Gastroesophageal sphincter (tissue), 3 donors: Measurements from ENCODE around the gene BACH2.
"Not testable (repeated sequence)": the region's sequence is repeated elsewhere in the genome, so short reads cannot be mapped to it uniquely, and the experiment has no call there.

Source experiments
- CTCF ChIP-seq, 4 experiments: fragments of 200-600 bp in 2 of 4; fragments of 450-650 bp in 2 of 4; sonication (generic) in 1 of 4; IDR thresholded peaks; one replicate each; pipeline ENCODE4 v1.5.1; 2017 to 2019; ENCODE audit warnings: antibody characterized with exemption in 4 of 4, mild to moderate bottlenecking in 2 of 4, moderate library complexity in 2 of 4
- POLR2AphosphoS5 ChIP-seq: sonication (generic); formaldehyde crosslinking; IDR thresholded peaks from one replicate; pipeline ENCODE4 v1.6.1; 2017; ENCODE audit warnings: antibody characterized with exemption

GRCh38 chr6:90116126-90116525 lies 180.5 kb downstream of the BACH2 start:
- not testable (repeated sequence) for TF ChIP-seq CTCF (IDR thresholded peaks at IDR 0.05); POLR2AphosphoS5
